Activated T-helper 1 cell treated with anti-CD3 and anti-CD28 coated beads, Interleukin-2, amount 50 U/mL, for 16 hours (primary cell): ENCODE data around the gene NEUROG2.

ENCODE experiments used
- DNase-seq, 2 donors: peaks; one replicate each; pipeline ENCODE4 v3.0.0-alpha.2; 2020; ENCODE audit warnings: low read depth in 1 of 2, low spot score in 1 of 2

The NEUROG2 gene

GRCh38 chr4:112521123-112522023 lies 5.4 kb upstream of the NEUROG2 start:
- no peak for DNase-seq

- DNase-seq = no peak
Observed at GRCh38 chr4:112520598-112521122, 4.7 kb upstream of the NEUROG2 start.

GRCh38 chr4:112519689-112520597 lies 4.0 kb upstream of the NEUROG2 start:
- DNase-seq = no peak

GRCh38 chr4:112518675-112519074 lies 2.7 kb upstream of the NEUROG2 start:
- no peak for DNase-seq

GRCh38 chr4:112517911-112518310 lies 1.9 kb upstream of the NEUROG2 start:
- DNase-seq = no peak

GRCh38 chr4:112517067-112517634 lies 1.2 kb upstream of the NEUROG2 start:
- DNase-seq = no peak

GRCh38 chr4:112516471-112517066 lies 589 bp upstream of the NEUROG2 start:
- DNase-seq = no peak

GRCh38 chr4:112515198-112516065 lies 548 bp downstream of the NEUROG2 start:
- no peak for DNase-seq

GRCh38 chr4:112514647-112515197 lies 1.3 kb downstream of the NEUROG2 start:
- DNase-seq = no peak

- no peak for DNase-seq
Observed at GRCh38 chr4:112513971-112514646, 1.9 kb downstream of the NEUROG2 start.

GRCh38 chr4:112511803-112512118 lies 4.2 kb downstream of the NEUROG2 start:
- no peak for DNase-seq

- no peak for DNase-seq
Observed at GRCh38 chr4:112511093-112511802, 4.7 kb downstream of the NEUROG2 start.

GRCh38 chr4:112510291-112511092 lies 5.5 kb downstream of the NEUROG2 start:
- DNase-seq = no peak

GRCh38 chr4:112509243-112510141 lies 6.5 kb downstream of the NEUROG2 start:
- no peak for DNase-seq

GRCh38 chr4:112508356-112508755 lies 7.6 kb downstream of the NEUROG2 start:
- DNase-seq = no peak

- no peak for DNase-seq
Observed at GRCh38 chr4:112504807-112505206, 11.2 kb downstream of the NEUROG2 start.

GRCh38 chr4:112502871-112503270 lies 13.1 kb downstream of the NEUROG2 start:
- no peak for DNase-seq
